ENCODE data around the gene POU6F2. TPM values are rescaled to one million over a fixed set of nuclear protein-coding genes. Genes with fewer than 3 reads are reported as not detected.

The POU6F2 gene
- total RNA-seq, 6 experiments from 2014 or later, result 0.12 to 2.1 (median 0.64) TPM; not detected in 2

- intact Hi-C loops (cut with DNase I), result no loop called here
- no peak for DNase-seq
- no peak for ATAC-seq
These were observed 429.4 kb downstream of the POU6F2 start for GRCh38 chr7:39407137-39407536.

GRCh38 chr7:39407723-39408122 lies 430.0 kb downstream of the POU6F2 start:
- Histone ChIP-seq H3K36me3 (no peaks in the 10 kb centered on the region), H3K4me1 (no peaks in the 10 kb centered on the region), H3K27me3 (no peaks in the 10 kb centered on the region), H3K27ac (no peak overlapping the region), H3K9me3 (no peaks in the 10 kb centered on the region), H3K4me3 (no peak overlapping the region)
- intact Hi-C loops (cut with DNase I), result no loop called here
- no peak for DNase-seq
- TF ChIP-seq, protein P1, sequence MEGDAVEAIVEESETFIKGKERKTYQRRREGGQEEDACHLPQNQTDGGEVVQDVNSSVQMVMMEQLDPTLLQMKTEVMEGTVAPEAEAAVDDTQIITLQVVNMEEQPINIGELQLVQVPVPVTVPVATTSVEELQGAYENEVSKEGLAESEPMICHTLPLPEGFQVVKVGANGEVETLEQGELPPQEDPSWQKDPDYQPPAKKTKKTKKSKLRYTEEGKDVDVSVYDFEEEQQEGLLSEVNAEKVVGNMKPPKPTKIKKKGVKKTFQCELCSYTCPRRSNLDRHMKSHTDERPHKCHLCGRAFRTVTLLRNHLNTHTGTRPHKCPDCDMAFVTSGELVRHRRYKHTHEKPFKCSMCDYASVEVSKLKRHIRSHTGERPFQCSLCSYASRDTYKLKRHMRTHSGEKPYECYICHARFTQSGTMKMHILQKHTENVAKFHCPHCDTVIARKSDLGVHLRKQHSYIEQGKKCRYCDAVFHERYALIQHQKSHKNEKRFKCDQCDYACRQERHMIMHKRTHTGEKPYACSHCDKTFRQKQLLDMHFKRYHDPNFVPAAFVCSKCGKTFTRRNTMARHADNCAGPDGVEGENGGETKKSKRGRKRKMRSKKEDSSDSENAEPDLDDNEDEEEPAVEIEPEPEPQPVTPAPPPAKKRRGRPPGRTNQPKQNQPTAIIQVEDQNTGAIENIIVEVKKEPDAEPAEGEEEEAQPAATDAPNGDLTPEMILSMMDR (IDR thresholded peaks at IDR 0.05), result no peak
- no peak for TF ChIP-seq POLR2A (IDR thresholded peaks at IDR 0.05)
- WGBS (ENCODE audit: insufficient coverage, low coverage, low lambda C conversion rate, missing lambda C conversion rate), result 60% methylated on average over 8 of the region's 8 CpGs
- ATAC-seq, result no peak

More at GRCh38 chr7:39407137-39407536, 429.4 kb downstream of the POU6F2 start:
- Histone ChIP-seq H3K4me1 (no peaks in the 10 kb centered on the region), H3K36me3 (no peaks in the 10 kb centered on the region), H3K4me3 (no peak overlapping the region), H3K27me3 (no peaks in the 10 kb centered on the region), H3K27ac (no peak overlapping the region), H3K9me3 (no peaks in the 10 kb centered on the region)
- WGBS (ENCODE audit: insufficient coverage, low coverage, low lambda C conversion rate, missing lambda C conversion rate), result 25% methylated on average over 2 of the region's 4 CpGs
- no peak for TF ChIP-seq POLR2A (IDR thresholded peaks at IDR 0.05)
- TF ChIP-seq, protein P1 (IDR thresholded peaks at IDR 0.05), result no peak

- no peak overlapping the region for H3K27ac ChIP-seq
- no peak for DNase-seq
- TF ChIP-seq, protein P1 (IDR thresholded peaks at IDR 0.05), result no peak
- TF ChIP-seq POLR2A (IDR thresholded peaks at IDR 0.05), result no peak
- H3K36me3 ChIP-seq, result no peaks in the 10 kb centered on the region
- no peak overlapping the region for H3K4me3 ChIP-seq
- H3K27me3 ChIP-seq, result no peaks in the 10 kb centered on the region
- intact Hi-C loops (cut with DNase I), result no loop called here
- peaks cover 0 to 5% (median 0%) of the 10 kb centered on the region in 4 donors for H3K4me1 ChIP-seq
- no peak for ATAC-seq
- 36% methylated on average over 1 of the region's 1 CpG for WGBS (ENCODE audit: insufficient coverage, low coverage, low lambda C conversion rate, missing lambda C conversion rate)
- H3K9me3 ChIP-seq, result no peaks in the 10 kb centered on the region
These were observed 431.2 kb downstream of the POU6F2 start for GRCh38 chr7:39408906-39409305.

DNA sequence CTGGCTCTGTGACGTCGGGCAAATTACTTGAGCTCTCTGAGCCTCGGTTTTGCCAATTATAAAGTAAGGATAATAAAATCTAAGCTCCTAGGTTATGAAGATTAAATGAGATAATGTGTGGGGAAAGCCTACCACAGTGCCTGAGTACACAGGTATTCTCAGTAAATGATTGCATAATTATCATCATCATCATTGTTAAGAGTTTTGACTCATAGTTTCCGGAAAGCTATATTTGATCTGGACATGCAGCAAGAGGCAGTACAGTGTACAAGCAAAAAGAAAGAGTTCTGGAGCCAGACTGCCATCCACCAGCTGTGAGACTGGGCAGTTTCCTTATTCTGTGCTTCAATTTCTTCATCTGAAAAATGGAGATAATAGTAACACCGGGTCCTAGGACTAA lies 432.9 kb downstream of the POU6F2 start:
- Histone ChIP-seq H3K4me1 (peaks cover 0 to 9% (median 0%) of the 10 kb centered on the region in 4 donors), H3K27me3 (no peaks in the 10 kb centered on the region), H3K27ac (no peak overlapping the region), H3K36me3 (no peaks in the 10 kb centered on the region), H3K4me3 (no peak overlapping the region), H3K9me3 (no peaks in the 10 kb centered on the region)
- DNase-seq (no peak), ATAC-seq (no peak)
- TF ChIP-seq, protein P1 (IDR thresholded peaks at IDR 0.05), result no peak
- no peak for TF ChIP-seq POLR2A (IDR thresholded peaks at IDR 0.05)
- 83% methylated on average over 5 of the region's 5 CpGs for WGBS (ENCODE audit: insufficient coverage, low coverage, low lambda C conversion rate, missing lambda C conversion rate)
- intact Hi-C loops (cut with DNase I), result no loop called here

Measured in right lobe of liver (tissue), 6 donors.